Body of pancreas (tissue), 4 donors: ENCODE data around the gene TFDP2. TPM values are rescaled to one million over a fixed set of nuclear protein-coding genes. Genes with fewer than 3 reads are reported as not detected.

Experiments
- ATAC-seq: fragments of 150-250 bp; one replicate; pipeline ENCODE4 v1.9.1; 2016
- DNase-seq, 4 donors: peaks; one replicate each; pipeline ENCODE4 v3.0.0-alpha.2; 2019
- H3K27ac ChIP-seq, 4 donors: fragments of 200-600 bp; sonication (generic); 1 replicate in 3 of 4; 2 replicates in 1 of 4; pipeline versions ENCODE4 v1.5.1 to v1.6.1; 2016 to 2019; ENCODE audit warnings: mild to moderate bottlenecking in 1 of 4, mixed read lengths in 1 of 4, moderate library complexity in 1 of 4
- H3K27me3 ChIP-seq, 2 donors: fragments of 200-600 bp; sonication (generic); one replicate each; pipeline ENCODE4 v1.6.0; 2016; ENCODE audit warnings: mild to moderate bottlenecking in 1 of 2
- H3K36me3 ChIP-seq, 2 donors: fragments of 200-600 bp; sonication (generic); replicated peaks in 1 of 2; 2 replicates each; pipeline ENCODE4 v1.5.1; 2016; ENCODE audit warnings: low read depth in 2 of 2; ENCODE audit not compliant: insufficient read depth in 1 of 2
- H3K4me1 ChIP-seq: fragments of 200-600 bp; sonication (generic); one replicate; pipeline ENCODE4 v1.6.0; 2016
- H3K4me3 ChIP-seq, 2 donors: fragments of 200-600 bp; sonication (generic); 1 replicate in 1 of 2; 2 replicates in 1 of 2; pipeline ENCODE4 v1.5.1; 2016 to 2019
- H3K9me3 ChIP-seq, 3 donors: fragments of 200-600 bp; sonication (generic); 1 replicate in 2 of 3; 2 replicates in 1 of 3; pipeline ENCODE4 v1.5.1; 2016
- POLR2A ChIP-seq, 3 donors: fragments of 450-650 bp; IDR thresholded peaks; one replicate each; pipeline ENCODE4 v1.6.1; 2016; ENCODE audit warnings: antibody characterized with exemption in 3 of 3, mild to moderate bottlenecking in 2 of 3
- WGBS, 2 donors: methylation state at CpG; one replicate each; pipeline ENCODE4 v1.1.5; 2017; 5-methylcytosine and 5-hydroxymethylcytosine counted together
- intact Hi-C: fragments of 100-400 bp; cut with DNase I; formaldehyde crosslinking; loops from one replicate; pipeline ENCODE4 v1.15.1; 2023
- total RNA-seq, 2 donors: library from RNA; depleted of rRNA; stranded (reverse); fragments of >200 nt; gene quantifications; one replicate each; pipeline ENCODE4 v1.1.0, GENCODE V29; 2016
- TF ChIP-seq, protein P1 (sequence below), 7 experiments: fragments of 450-650 bp in 4 of 7; fragments of 200-600 bp in 3 of 7; sonication (generic) in 3 of 7; IDR thresholded peaks; one replicate each; pipeline ENCODE4 v1.5.1; 2016 to 2019; ENCODE audit warnings: antibody characterized with exemption in 7 of 7

The TFDP2 gene
- total RNA-seq, 2 donors from 2014 or later: 8.9 to 21.5 TPM

DNA sequence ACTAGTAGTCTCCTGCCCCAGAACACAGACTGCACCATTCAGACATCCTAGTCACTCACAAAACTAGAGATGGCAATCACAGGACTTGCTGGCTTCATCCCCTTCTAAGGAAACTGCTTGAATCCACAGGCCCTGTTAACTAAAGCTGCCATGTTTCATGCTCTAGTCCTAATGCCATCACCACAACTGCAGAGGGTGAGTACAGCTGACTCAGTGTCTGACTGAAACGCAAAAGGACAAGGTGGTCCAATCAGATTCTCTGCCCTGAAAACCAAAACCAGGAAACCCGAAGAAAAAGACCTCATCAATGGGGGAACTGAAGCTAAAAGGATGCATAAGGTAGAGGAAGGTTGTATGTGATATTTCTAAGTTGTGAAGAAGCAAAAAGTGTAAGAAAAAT lies 25.2 kb upstream of the TFDP2 start:
- intact Hi-C loops: no loop called here
- H3K9me3 ChIP-seq: no peaks in the 10 kb centered on the region
- H3K27ac ChIP-seq: no peak overlapping the region
- WGBS, 2 donors: 89 to 90% methylated on average over 2 of the region's 2 CpGs
- no peak for ATAC-seq
- DNase-seq: no peak
- no peaks in the 10 kb centered on the region for H3K4me1 ChIP-seq
- no peak for TF ChIP-seq POLR2A (IDR thresholded peaks at IDR 0.05)
- TF ChIP-seq, protein P1, sequence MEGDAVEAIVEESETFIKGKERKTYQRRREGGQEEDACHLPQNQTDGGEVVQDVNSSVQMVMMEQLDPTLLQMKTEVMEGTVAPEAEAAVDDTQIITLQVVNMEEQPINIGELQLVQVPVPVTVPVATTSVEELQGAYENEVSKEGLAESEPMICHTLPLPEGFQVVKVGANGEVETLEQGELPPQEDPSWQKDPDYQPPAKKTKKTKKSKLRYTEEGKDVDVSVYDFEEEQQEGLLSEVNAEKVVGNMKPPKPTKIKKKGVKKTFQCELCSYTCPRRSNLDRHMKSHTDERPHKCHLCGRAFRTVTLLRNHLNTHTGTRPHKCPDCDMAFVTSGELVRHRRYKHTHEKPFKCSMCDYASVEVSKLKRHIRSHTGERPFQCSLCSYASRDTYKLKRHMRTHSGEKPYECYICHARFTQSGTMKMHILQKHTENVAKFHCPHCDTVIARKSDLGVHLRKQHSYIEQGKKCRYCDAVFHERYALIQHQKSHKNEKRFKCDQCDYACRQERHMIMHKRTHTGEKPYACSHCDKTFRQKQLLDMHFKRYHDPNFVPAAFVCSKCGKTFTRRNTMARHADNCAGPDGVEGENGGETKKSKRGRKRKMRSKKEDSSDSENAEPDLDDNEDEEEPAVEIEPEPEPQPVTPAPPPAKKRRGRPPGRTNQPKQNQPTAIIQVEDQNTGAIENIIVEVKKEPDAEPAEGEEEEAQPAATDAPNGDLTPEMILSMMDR (IDR thresholded peaks at IDR 0.05): no peak
- no peaks in the 10 kb centered on the region for H3K27me3 ChIP-seq
- H3K4me3 ChIP-seq: no peak overlapping the region
- H3K36me3 ChIP-seq: peaks cover 0 to 6% of the 10 kb centered on the region in 2 donors

DNA sequence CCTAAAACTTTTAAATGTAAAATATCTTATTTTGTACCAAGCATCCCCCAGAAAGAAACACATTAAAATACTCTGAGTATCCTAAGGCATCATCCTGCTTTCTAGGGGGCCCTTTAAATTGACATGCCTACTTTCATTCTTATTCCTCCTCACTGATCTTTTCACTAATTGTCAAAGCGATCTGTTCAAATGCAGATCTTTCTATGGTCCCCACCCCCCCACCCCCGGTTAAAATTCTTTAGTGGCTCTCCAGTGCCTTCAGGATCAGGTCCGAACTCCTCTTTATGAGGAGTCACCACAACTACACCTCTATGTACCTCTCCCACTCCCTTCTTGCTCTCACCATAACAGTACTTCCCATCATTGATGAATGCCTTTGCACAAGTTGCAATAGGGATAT lies 19.2 kb upstream of the TFDP2 start:
- DNase-seq: no peak
- Histone ChIP-seq H3K9me3 (no peaks in the 10 kb centered on the region), H3K4me3 (no peak overlapping the region), H3K27me3 (no peaks in the 10 kb centered on the region), H3K4me1 (no peaks in the 10 kb centered on the region), H3K27ac (no peak overlapping the region), H3K36me3 (peaks cover 0 to 11% of the 10 kb centered on the region in 2 donors)
- no peak for ATAC-seq
- TF ChIP-seq POLR2A (IDR thresholded peaks at IDR 0.05): no peak
- TF ChIP-seq, protein P1 (IDR thresholded peaks at IDR 0.05): no peak
- intact Hi-C loops: no loop called here
- WGBS, 2 donors: 88 to 91% methylated on average over 3 of the region's 3 CpGs

GRCh38 chr3:142165194-142165593 lies 15.8 kb upstream of the TFDP2 start:
- intact Hi-C loops: no loop called here
- H3K4me3 ChIP-seq: no peak overlapping the region
- H3K27me3 ChIP-seq: no peaks in the 10 kb centered on the region
- no peak overlapping the region for H3K27ac ChIP-seq
- ATAC-seq (no peak), DNase-seq (no peak)
- TF ChIP-seq, protein P1 (IDR thresholded peaks at IDR 0.05): no peak
- TF ChIP-seq POLR2A (IDR thresholded peaks at IDR 0.05): no peak
- WGBS, 2 donors: 87 to 93% methylated on average over 3 of the region's 3 CpGs
- peaks cover 0 to 10% of the 10 kb centered on the region in 2 donors for H3K36me3 ChIP-seq
- H3K9me3 ChIP-seq: no peaks in the 10 kb centered on the region
- no peaks in the 10 kb centered on the region for H3K4me1 ChIP-seq

DNA sequence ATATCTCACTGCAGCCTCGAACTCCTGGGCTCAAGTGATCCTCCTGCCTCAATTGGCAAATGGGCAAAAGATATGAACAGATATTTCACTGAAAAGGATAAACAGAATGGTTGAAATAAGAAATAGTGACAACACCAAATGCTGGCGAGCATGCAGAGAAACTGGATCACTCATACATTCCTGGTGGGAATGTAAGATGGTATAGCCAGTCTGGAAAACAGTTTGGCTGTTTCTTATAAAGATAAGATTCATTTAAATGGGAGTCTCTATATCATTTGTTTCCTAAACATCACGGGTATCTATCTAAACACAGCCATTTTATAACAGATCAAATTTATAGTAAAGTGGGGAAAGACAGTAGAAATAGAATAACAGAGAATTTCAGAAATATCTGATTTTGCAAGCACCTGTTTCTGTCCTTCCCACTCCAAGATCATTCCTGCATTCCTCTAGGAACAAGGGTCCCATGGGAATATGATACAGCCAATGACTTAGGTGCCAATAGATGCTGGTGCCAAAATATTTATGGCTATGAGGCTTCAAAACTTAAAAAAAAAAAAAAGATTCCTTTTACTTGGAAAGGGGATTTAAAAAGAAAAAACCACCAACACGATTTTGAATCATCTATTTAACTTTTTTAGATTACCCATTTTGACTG lies 9.9 kb upstream of the TFDP2 start:
- TF ChIP-seq, protein P1 (IDR thresholded peaks at IDR 0.05): no peak
- no peak for TF ChIP-seq POLR2A (IDR thresholded peaks at IDR 0.05)
- 76 to 81% methylated on average over 4 of the region's 4 CpGs for WGBS, 2 donors
- ATAC-seq (no peak), DNase-seq (no peak)
- no peaks in the 10 kb centered on the region for H3K9me3 ChIP-seq
- intact Hi-C loops: no loop called here
- no peaks in the 10 kb centered on the region for H3K36me3 ChIP-seq
- H3K27ac ChIP-seq: no peak overlapping the region
- H3K4me3 ChIP-seq: no peak overlapping the region
- H3K4me1 ChIP-seq: no peaks in the 10 kb centered on the region
- no peaks in the 10 kb centered on the region for H3K27me3 ChIP-seq

- intact Hi-C loops: no loop called here
- Histone ChIP-seq H3K9me3 (no peaks in the 10 kb centered on the region), H3K27ac (no peak overlapping the region), H3K4me3 (no peak overlapping the region), H3K36me3 (no peaks in the 10 kb centered on the region), H3K27me3 (no peaks in the 10 kb centered on the region), H3K4me1 (peaks cover 4% of the 10 kb centered on the region)
- no peak for DNase-seq
- TF ChIP-seq POLR2A (IDR thresholded peaks at IDR 0.05): no peak
- TF ChIP-seq, protein P1 (IDR thresholded peaks at IDR 0.05): no peak
- ATAC-seq: no peak
- WGBS, 2 donors: 69 to 71% methylated on average over 3 of the region's 3 CpGs
Measured at GRCh38 chr3:142154186-142154585, 4.8 kb upstream of the TFDP2 start.
